HG02943 (cell line): ENCODE data around the gene SLC25A13.
"Not testable (repeated sequence)": the region's sequence is repeated elsewhere in the genome, so short reads cannot be mapped to it uniquely, and the experiment has no call there.

Experiments
- ATAC-seq: cut with Tn5 transposase; IDR thresholded peaks from one replicate; pipeline ENCODE4 v1.9.1; 2021; ENCODE audit warnings: mild to moderate bottlenecking, low read depth, moderate library complexity; ENCODE audit not compliant: unreplicated experiment

SLC25A13 gene

GRCh38 chr7:96327429-96327828, 5.5 kb upstream of the SLC25A13 start:
- no peak for ATAC-seq

GRCh38 chr7:96326752-96327151, 4.9 kb upstream of the SLC25A13 start:
- ATAC-seq, result not testable (repeated sequence)

GRCh38 chr7:96322847-96323461, 1.1 kb upstream of the SLC25A13 start:
- no peak for ATAC-seq

GRCh38 chr7:96322373-96322695, 436 bp upstream of the SLC25A13 start:
- ATAC-seq, result no peak

GRCh38 chr7:96321031-96321657, 754 bp downstream of the SLC25A13 start:
- peak; percentile 47 for ATAC-seq

- peak; percentile 38 for ATAC-seq
These were observed 1.5 kb downstream of the SLC25A13 start for GRCh38 chr7:96320442-96320841.

GRCh38 chr7:96319439-96319838, 2.5 kb downstream of the SLC25A13 start:
- no peak for ATAC-seq

GRCh38 chr7:96316949-96317348, 4.9 kb downstream of the SLC25A13 start:
- no peak for ATAC-seq

GRCh38 chr7:96315125-96315512, 6.8 kb downstream of the SLC25A13 start:
- ATAC-seq, result no peak

GRCh38 chr7:96314402-96315124, 7.3 kb downstream of the SLC25A13 start:
- no peak for ATAC-seq

- no peak for ATAC-seq
These were observed 8.0 kb downstream of the SLC25A13 start for GRCh38 chr7:96313940-96314339.

GRCh38 chr7:96312502-96312901, 9.4 kb downstream of the SLC25A13 start:
- ATAC-seq, result no peak

- ATAC-seq, result no peak
These were observed 9.9 kb downstream of the SLC25A13 start for GRCh38 chr7:96311967-96312366.

GRCh38 chr7:96310110-96310509, 11.8 kb downstream of the SLC25A13 start:
- no peak for ATAC-seq

- no peak for ATAC-seq
These were observed 13.0 kb downstream of the SLC25A13 start for GRCh38 chr7:96308950-96309263.

GRCh38 chr7:96308253-96308949, 13.5 kb downstream of the SLC25A13 start:
- no peak for ATAC-seq

GRCh38 chr7:96306385-96307125, 15.3 kb downstream of the SLC25A13 start:
- ATAC-seq, result no peak

GRCh38 chr7:96305915-96306314, 16.0 kb downstream of the SLC25A13 start:
- ATAC-seq, result no peak

- ATAC-seq, result no peak
These were observed 17.3 kb downstream of the SLC25A13 start for GRCh38 chr7:96304573-96304972.

GRCh38 chr7:96303686-96304443, 18.0 kb downstream of the SLC25A13 start:
- ATAC-seq, result no peak
